GM19455 (cell line): ENCODE results near the gene KMO.

Experiments
- ATAC-seq: cut with Tn5 transposase; IDR thresholded peaks from one replicate; pipeline ENCODE4 v1.9.1; 2021; ENCODE audit not compliant: unreplicated experiment

KMO gene

DNA sequence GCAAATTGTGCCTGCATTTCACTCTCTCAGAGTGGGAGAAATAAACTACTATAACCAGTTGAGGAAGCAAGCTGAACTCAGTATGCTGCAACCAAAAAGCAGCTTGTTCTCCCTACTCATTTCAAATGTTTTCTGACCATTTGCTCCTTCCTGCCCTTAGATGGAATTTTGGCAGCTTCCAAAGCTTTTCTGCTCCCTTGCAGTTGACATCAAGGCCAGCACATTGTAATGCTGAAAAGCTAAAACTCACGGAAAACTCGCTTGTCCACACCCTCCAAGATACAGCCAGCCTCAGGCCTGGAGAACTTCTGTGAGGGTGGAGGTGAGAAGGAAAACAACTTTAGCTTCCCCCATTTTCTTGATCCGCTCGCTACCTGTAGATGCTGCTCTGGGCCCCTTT lies 113.0 kb downstream of the KMO start:
- no peak for ATAC-seq
